Stomach (tissue), 9 donors: ENCODE data around the gene HIF1A. TPM values are rescaled to one million over a fixed set of nuclear protein-coding genes. Genes with fewer than 3 reads are reported as not detected.

ENCODE experiments used
- DNase-seq, 2 donors: peaks; one replicate each; pipeline versions ENCODE4 v3.0.0 to v3.0.0-alpha.2; 2013 to 2019
- H3K27ac ChIP-seq, 5 donors: fragments of 200-600 bp in 4 of 5; sonication (generic) in 4 of 5; one replicate each; pipeline ENCODE4 v1.5.1; 2013 to 2019; ENCODE audit warnings: mild to moderate bottlenecking in 1 of 5, moderate library complexity in 1 of 5
- H3K27me3 ChIP-seq, 3 donors: fragments of 200-600 bp; sonication (generic); one replicate each; pipeline ENCODE4 v1.5.1; 2017 to 2019; ENCODE audit warnings: mixed run types in 1 of 3
- H3K36me3 ChIP-seq, 4 donors: fragments of 200-600 bp; sonication (generic); 1 replicate in 3 of 4; 2 replicates in 1 of 4; pipeline ENCODE4 v1.5.1; 2016 to 2019
- H3K4me1 ChIP-seq, 4 donors: fragments of 200-600 bp; sonication (generic); one replicate each; pipeline ENCODE4 v1.5.1; 2016 to 2019
- H3K4me3 ChIP-seq, 4 donors: fragments of 200-600 bp; sonication (generic) in 3 of 4; one replicate each; pipeline ENCODE4 v1.5.1; 2016 to 2019; ENCODE audit warnings: mild to moderate bottlenecking in 1 of 4
- H3K9me3 ChIP-seq, 4 donors: fragments of 200-600 bp; sonication (generic); one replicate each; pipeline ENCODE4 v1.5.1; 2016 to 2019
- CTCF ChIP-seq, 7 experiments: fragments of 450-650 bp in 4 of 7; fragments of 200-600 bp in 3 of 7; sonication (generic) in 3 of 7; IDR thresholded peaks; one replicate each; pipeline ENCODE4 v1.5.1; 2016 to 2019; ENCODE audit warnings: antibody characterized with exemption in 7 of 7, control low read depth in 2 of 7, mild to moderate bottlenecking in 1 of 7
- EP300 ChIP-seq: sonication (generic); formaldehyde crosslinking; IDR thresholded peaks from one replicate; pipeline ENCODE4 v1.6.1; 2017; ENCODE audit warnings: antibody characterized with exemption
- POLR2A ChIP-seq, 4 donors: fragments of 450-650 bp; IDR thresholded peaks; one replicate each; pipeline ENCODE4 v1.6.1; 2016; ENCODE audit warnings: antibody characterized with exemption in 4 of 4, control low read depth in 2 of 4, mild to moderate bottlenecking in 1 of 4, moderate library complexity in 1 of 4
- POLR2AphosphoS5 ChIP-seq, 3 donors: sonication (generic); formaldehyde crosslinking; IDR thresholded peaks; one replicate each; pipeline ENCODE4 v1.6.1; 2016; ENCODE audit warnings: antibody characterized with exemption in 3 of 3
- WGBS, 5 donors: extraction: QIAGEN DNeasy Blood & Tissue Kit in 3 of 5; methylation state at CpG; one replicate each; pipeline versions ENCODE4 v1.1.5 to v1.1.7; 2013 to 2018; 5-methylcytosine and 5-hydroxymethylcytosine counted together
- intact Hi-C: fragments of 100-400 bp; cut with DNase I; formaldehyde crosslinking; loops from one replicate; pipeline ENCODE4 v1.15.1; 2023; ENCODE audit warnings: low total_unique reads
- polyA plus RNA-seq, 3 donors: library from polyadenylated mRNA; stranded (reverse); fragments of 200-250 nt; gene quantifications; one replicate each; pipeline ENCODE4 v1.2.3, GENCODE V29; 2013
- total RNA-seq, 5 donors: library from RNA; depleted of rRNA; stranded (reverse); fragments of >200 nt; gene quantifications; one replicate each; pipeline versions ENCODE4 v1.1.0 to v1.2.3, GENCODE V29; 2014 to 2016
- donor health status: healthy with polysubstance abuse.
- donor health status: Bipolar disorder and iron deficiency.
- donor health status: healthy.

The HIF1A gene
- total and polyA plus RNA-seq, 8 donors = 26.4 to 192 (median 77.8) TPM

- Histone ChIP-seq H3K4me1 (peaks cover 3 to 43% (median 26%) of the 10 kb centered on the region in 4 donors), H3K4me3 (no peak overlapping the region), H3K27me3 (no peaks in the 10 kb centered on the region), H3K9me3 (no peaks in the 10 kb centered on the region), H3K36me3 (peaks cover 18 to 42% (median 40%) of the 10 kb centered on the region in 4 donors), H3K27ac (no peak overlapping the region)
- WGBS, 5 donors = 60 to 76% (median 68%) methylated on average over 5 of the region's 5 CpGs
- no peak for TF ChIP-seq EP300
- TF ChIP-seq CTCF (IDR thresholded peaks at IDR 0.05) = no peak
- TF ChIP-seq POLR2AphosphoS5 (IDR thresholded peaks at IDR 0.05) = no peak
- TF ChIP-seq POLR2A (IDR thresholded peaks at IDR 0.05) = no peak
- intact Hi-C loops = no loop called here
- no peak for DNase-seq
Observed at GRCh38 chr14:61766151-61766550, 70.8 kb downstream of the HIF1A start.

GRCh38 chr14:61768240-61768639, 72.9 kb downstream of the HIF1A start:
- H3K4me1 ChIP-seq = peaks cover 3 to 33% (median 20%) of the 10 kb centered on the region in 4 donors
- no peak for DNase-seq
- intact Hi-C loops = no loop called here
- H3K36me3 ChIP-seq = peaks cover 24 to 63% (median 60%) of the 10 kb centered on the region in 4 donors
- H3K27ac ChIP-seq = no peak overlapping the region
- TF ChIP-seq EP300 (no peak), CTCF (IDR thresholded peaks at IDR 0.05) (no peak), POLR2A (IDR thresholded peaks at IDR 0.05) (no peak), POLR2AphosphoS5 (IDR thresholded peaks at IDR 0.05) (no peak)
- H3K27me3 ChIP-seq = no peaks in the 10 kb centered on the region
- no peak overlapping the region for H3K4me3 ChIP-seq
- H3K9me3 ChIP-seq = no peaks in the 10 kb centered on the region
- 76 to 85% (median 82%) methylated on average over 3 of the region's 3 CpGs for WGBS, 5 donors

GRCh38 chr14:61769893-61770292, 74.6 kb downstream of the HIF1A start:
- DNase-seq = no peak
- WGBS, 5 donors = 64 to 96% (median 94%) methylated on average over 3 of the region's 3 CpGs
- H3K27me3 ChIP-seq = no peaks in the 10 kb centered on the region
- TF ChIP-seq EP300 (no peak), POLR2A (IDR thresholded peaks at IDR 0.05) (no peak)
- no peak overlapping the region for H3K4me3 ChIP-seq
- no peak overlapping the region for H3K27ac ChIP-seq
- H3K9me3 ChIP-seq = no peaks in the 10 kb centered on the region
- H3K36me3 ChIP-seq = peaks cover 28 to 78% (median 76%) of the 10 kb centered on the region in 4 donors
- H3K4me1 ChIP-seq = peaks cover 0 to 17% (median 8%) of the 10 kb centered on the region in 4 donors
- intact Hi-C loops = no loop called here

- Histone ChIP-seq H3K36me3 (peaks cover 22 to 96% (median 94%) of the 10 kb centered on the region in 4 donors), H3K27me3 (no peaks in the 10 kb centered on the region), H3K4me1 (no peaks in the 10 kb centered on the region), H3K27ac (no peak overlapping the region), H3K9me3 (no peaks in the 10 kb centered on the region), H3K4me3 (no peak overlapping the region)
- intact Hi-C loops = no loop called here
- TF ChIP-seq POLR2AphosphoS5 (IDR thresholded peaks at IDR 0.05) (no peak), CTCF (IDR thresholded peaks at IDR 0.05) (no peak), EP300 (no peak), POLR2A (IDR thresholded peaks at IDR 0.05) (no peak)
- 95 to 100% (median 100%) methylated on average over 1 of the region's 1 CpG for WGBS, 5 donors
- no peak for DNase-seq
Observed at GRCh38 chr14:61774861-61775260, 79.5 kb downstream of the HIF1A start.

- no peak overlapping the region for H3K4me3 ChIP-seq
- H3K27ac ChIP-seq = no peak overlapping the region
- DNase-seq = peak in 1 of 2 donors; percentile 10
- intact Hi-C loops = no loop called here
- no peak for TF ChIP-seq POLR2A (IDR thresholded peaks at IDR 0.05)
- no peak for TF ChIP-seq CTCF (IDR thresholded peaks at IDR 0.05)
- TF ChIP-seq EP300 = no peak
- TF ChIP-seq POLR2AphosphoS5 (IDR thresholded peaks at IDR 0.05) = no peak
- peaks cover 27 to 98% (median 94%) of the 10 kb centered on the region in 4 donors for H3K36me3 ChIP-seq
- no peaks in the 10 kb centered on the region for H3K9me3 ChIP-seq
- H3K27me3 ChIP-seq = no peaks in the 10 kb centered on the region
- H3K4me1 ChIP-seq = no peaks in the 10 kb centered on the region
- WGBS, 5 donors = 47 to 84% (median 76%) methylated on average over 3 of the region's 3 CpGs
Observed at GRCh38 chr14:61780125-61780524, 84.8 kb downstream of the HIF1A start.
